ENCODE data around the gene USP24.

USP24 gene

DNA sequence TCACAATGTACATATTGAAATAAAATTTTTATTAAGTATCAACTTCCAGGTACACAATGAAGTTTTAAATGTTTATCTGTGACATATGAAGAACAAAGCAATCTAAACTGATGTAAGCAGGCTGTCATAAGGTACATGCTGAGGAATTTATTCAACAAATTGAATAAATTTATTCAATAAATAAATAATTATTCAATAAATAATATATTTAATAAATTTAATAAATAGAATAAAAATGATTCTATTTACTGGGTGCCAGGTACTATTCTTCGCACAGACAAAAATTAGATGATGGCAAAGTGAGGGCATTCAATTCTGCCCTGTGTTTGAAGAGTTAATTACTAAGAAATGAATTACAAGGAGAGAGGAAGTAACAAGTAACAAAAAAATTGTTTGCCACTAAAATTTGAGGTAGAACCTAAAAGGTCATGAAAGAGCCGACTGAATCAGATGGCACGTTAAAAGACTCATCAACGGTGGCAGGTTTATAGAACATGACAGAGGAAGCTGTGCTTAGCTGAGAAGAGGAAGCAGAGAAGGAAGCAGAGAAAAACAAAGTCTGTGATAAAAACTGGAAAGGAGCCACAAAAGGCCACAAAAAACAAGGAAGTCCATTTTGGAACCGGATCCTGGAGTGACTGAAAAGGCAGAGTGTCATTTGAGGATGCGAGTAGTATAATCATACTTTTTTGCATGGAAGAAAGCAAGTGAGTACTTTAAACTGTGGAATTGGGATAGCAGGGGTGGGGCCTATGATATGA lies 2.2 kb upstream of the USP24 start:
- Mint-ChIP-seq H3K4me1 (peaks cover 46% of the 10 kb centered on the region), H3K27me3 (no peaks in the 10 kb centered on the region), H3K9me3 (no peaks in the 10 kb centered on the region), H3K27ac (ENCODE audit: low read depth) (peak overlapping the region; percentile 99), H3K36me3 (ENCODE audit: insufficient read depth) (peaks cover 17% of the 10 kb centered on the region), H3K4me3 (peak overlapping the region; percentile 96)
- peak in 1 of 2 donors; percentile 25 for DNase-seq (ENCODE audit: low spot score in 2 of 2)
- peak; percentile 40 for ATAC-seq (replicated peaks; ENCODE audit: extremely low read depth, poor library complexity, severe bottlenecking)

GRCh38 chr1:55216096-55216495 lies 932 bp upstream of the USP24 start:
- H3K36me3 Mint-ChIP-seq (ENCODE audit: insufficient read depth), result peaks cover 17% of the 10 kb centered on the region
- H3K4me1 Mint-ChIP-seq, result peaks cover 59% of the 10 kb centered on the region
- H3K4me3 Mint-ChIP-seq, result peak overlapping the region; percentile 96
- ATAC-seq (replicated peaks; ENCODE audit: extremely low read depth, poor library complexity, severe bottlenecking) (no peak), DNase-seq (ENCODE audit: low spot score in 2 of 2) (no peak)
- H3K27me3 Mint-ChIP-seq, result no peaks in the 10 kb centered on the region
- peak overlapping the region; percentile 99 for H3K27ac Mint-ChIP-seq (ENCODE audit: low read depth)
- H3K9me3 Mint-ChIP-seq, result no peaks in the 10 kb centered on the region

DNA sequence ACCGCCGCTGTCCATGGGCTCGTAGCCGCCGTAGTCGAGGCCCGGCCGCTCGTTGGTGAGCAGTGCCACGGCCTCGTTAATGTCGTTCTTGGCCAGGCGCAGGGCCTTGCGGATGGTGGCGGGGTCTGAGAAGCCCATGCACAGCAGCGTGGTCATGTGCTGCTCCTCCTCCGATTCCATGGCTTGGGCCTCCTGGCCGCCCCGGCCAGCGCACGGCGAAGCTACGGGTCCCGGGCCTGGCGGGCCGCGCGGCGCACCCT lies 300 bp downstream of the USP24 start:
- Mint-ChIP-seq H3K27ac (ENCODE audit: low read depth) (peak overlapping the region; percentile 86), H3K27me3 (no peaks in the 10 kb centered on the region)

DNA sequence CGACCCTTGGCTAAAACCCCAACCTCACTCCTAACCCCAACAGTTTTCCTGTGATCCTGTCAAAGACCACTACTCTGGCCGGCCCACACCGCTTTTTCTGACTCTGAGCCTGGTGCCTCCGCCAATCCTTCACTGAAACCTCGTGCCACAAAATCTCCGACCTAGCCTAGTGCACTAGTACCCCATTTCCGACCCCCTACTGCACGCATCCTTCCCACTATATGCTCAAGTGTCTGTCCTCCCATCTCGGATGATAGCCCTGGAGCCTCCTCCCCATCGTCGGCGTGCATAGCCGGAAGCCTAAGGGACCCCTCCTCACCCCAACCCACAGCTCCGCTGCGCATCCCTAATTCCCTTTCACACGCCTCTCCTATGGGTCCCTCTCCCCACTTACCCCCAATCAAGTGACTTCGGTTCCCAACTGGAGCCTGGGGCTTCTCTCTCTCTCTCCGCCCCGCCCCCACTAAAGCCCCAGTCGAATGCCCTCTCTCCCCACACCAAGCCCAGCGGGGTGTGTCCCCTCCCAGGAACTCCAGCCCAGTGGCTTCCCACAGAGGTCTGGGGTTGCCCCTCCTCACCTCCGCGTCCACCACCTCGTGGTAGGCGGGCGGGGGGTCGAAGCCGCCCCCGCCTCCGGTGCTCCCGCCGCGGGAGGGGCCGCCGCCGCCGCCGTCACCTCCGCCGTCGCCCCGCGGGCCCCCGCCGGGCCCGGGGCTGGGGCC lies 791 bp downstream of the USP24 start:
- peak in 1 of 2 donors; percentile 10 for DNase-seq (ENCODE audit: low spot score in 2 of 2)
- H3K4me3 Mint-ChIP-seq, result peak overlapping the region; percentile 96
- H3K4me1 Mint-ChIP-seq, result peaks cover 76% of the 10 kb centered on the region
- no peaks in the 10 kb centered on the region for H3K9me3 Mint-ChIP-seq
- H3K36me3 Mint-ChIP-seq (ENCODE audit: insufficient read depth), result peaks cover 17% of the 10 kb centered on the region
- H3K27ac Mint-ChIP-seq (ENCODE audit: low read depth), result peak overlapping the region; percentile 86
- ATAC-seq (replicated peaks; ENCODE audit: extremely low read depth, poor library complexity, severe bottlenecking), result no peak
- H3K27me3 Mint-ChIP-seq, result no peaks in the 10 kb centered on the region

More for the DNA sequence above, 300 bp downstream of the USP24 start:
- H3K4me3 Mint-ChIP-seq, result peak overlapping the region; percentile 96
- H3K9me3 Mint-ChIP-seq, result no peaks in the 10 kb centered on the region
- H3K36me3 Mint-ChIP-seq (ENCODE audit: insufficient read depth), result peaks cover 17% of the 10 kb centered on the region
- peak; percentile 9 to 18 for DNase-seq (ENCODE audit: low spot score in 2 of 2)
- H3K4me1 Mint-ChIP-seq, result peaks cover 71% of the 10 kb centered on the region
- peak; percentile 8 for ATAC-seq (replicated peaks; ENCODE audit: extremely low read depth, poor library complexity, severe bottlenecking)

DNA sequence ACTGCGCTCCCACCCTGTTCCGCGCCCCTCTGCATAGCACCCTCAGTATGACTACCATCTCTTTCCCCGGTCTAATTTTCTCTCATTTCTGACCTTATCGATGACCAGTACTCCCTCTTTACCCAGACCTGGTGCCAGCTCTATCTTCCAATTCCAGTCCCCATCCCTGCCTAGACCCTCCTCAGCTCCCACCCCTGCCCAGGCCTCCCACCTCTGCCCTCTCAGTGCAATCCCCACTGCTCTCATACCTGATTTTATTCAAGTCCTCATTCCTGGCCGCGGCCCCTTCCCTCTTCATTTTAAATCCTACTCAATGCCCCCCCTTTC lies 1.3 kb downstream of the USP24 start:
- peaks cover 81% of the 10 kb centered on the region for H3K4me1 Mint-ChIP-seq
- peaks cover 19% of the 10 kb centered on the region for H3K36me3 Mint-ChIP-seq (ENCODE audit: insufficient read depth)
- peak overlapping the region; percentile 96 for H3K4me3 Mint-ChIP-seq
- peak overlapping the region; percentile 86 for H3K27ac Mint-ChIP-seq (ENCODE audit: low read depth)
- H3K27me3 Mint-ChIP-seq, result no peaks in the 10 kb centered on the region
- DNase-seq (ENCODE audit: low spot score in 2 of 2) (no peak), ATAC-seq (replicated peaks; ENCODE audit: extremely low read depth, poor library complexity, severe bottlenecking) (no peak)
- no peaks in the 10 kb centered on the region for H3K9me3 Mint-ChIP-seq

- ATAC-seq (replicated peaks; ENCODE audit: extremely low read depth, poor library complexity, severe bottlenecking), result peak; percentile 17
- peak overlapping the region; percentile 86 for H3K27ac Mint-ChIP-seq (ENCODE audit: low read depth)
Measured at GRCh38 chr1:55213151-55213884, 1.8 kb downstream of the USP24 start.

DNA sequence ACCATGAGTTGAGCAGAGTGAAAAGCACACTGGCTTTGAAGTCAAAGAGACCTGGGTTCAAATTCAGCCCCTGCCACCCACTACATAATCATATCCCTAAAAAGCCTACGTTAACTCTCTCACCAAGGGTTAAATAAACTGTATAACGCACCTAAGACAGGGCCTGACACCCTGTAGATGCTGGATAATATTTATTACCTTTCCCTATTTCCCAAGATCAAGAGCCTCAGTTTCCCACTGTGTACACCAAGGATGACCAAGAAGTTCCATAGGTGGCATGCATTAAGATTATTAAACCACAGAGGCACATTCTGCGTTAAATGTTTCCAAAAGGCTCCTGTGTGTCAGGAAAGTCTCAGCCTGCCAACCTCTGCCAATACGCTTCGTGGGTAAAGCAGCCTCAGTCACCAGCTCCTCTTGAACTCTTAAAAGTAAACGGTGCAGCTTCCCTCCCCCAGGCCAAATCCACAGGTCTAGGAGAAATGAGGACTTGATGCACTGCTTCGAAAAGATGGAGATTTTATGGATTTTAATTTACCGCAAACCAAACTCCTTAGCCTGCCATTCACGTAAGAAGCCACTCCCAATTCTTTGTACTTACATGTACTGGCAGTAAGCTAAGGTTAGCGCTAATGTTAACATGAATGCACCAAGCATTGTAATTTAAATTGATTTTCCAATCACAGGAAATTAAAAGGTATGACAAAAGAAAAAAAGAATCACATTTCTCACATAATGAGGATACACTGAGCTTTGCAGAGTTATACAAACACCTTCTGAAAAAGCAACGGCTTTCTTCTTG lies 2.6 kb downstream of the USP24 start:
- no peaks in the 10 kb centered on the region for H3K9me3 Mint-ChIP-seq
- no peak for ATAC-seq (replicated peaks; ENCODE audit: extremely low read depth, poor library complexity, severe bottlenecking)
- no peaks in the 10 kb centered on the region for H3K27me3 Mint-ChIP-seq
- peak overlapping the region; percentile 96 for H3K4me3 Mint-ChIP-seq
- H3K27ac Mint-ChIP-seq (ENCODE audit: low read depth), result peak overlapping the region; percentile 86
- peaks cover 72% of the 10 kb centered on the region for H3K4me1 Mint-ChIP-seq
- no peak for DNase-seq (ENCODE audit: low spot score in 2 of 2)
- H3K36me3 Mint-ChIP-seq (ENCODE audit: insufficient read depth), result peaks cover 22% of the 10 kb centered on the region

More at GRCh38 chr1:55213151-55213884, 1.8 kb downstream of the USP24 start:
- Mint-ChIP-seq H3K27me3 (no peaks in the 10 kb centered on the region), H3K36me3 (ENCODE audit: insufficient read depth) (peaks cover 19% of the 10 kb centered on the region), H3K4me1 (peaks cover 79% of the 10 kb centered on the region), H3K9me3 (no peaks in the 10 kb centered on the region), H3K4me3 (peak overlapping the region; percentile 96)
- DNase-seq (ENCODE audit: low spot score in 2 of 2), result no peak

DNA sequence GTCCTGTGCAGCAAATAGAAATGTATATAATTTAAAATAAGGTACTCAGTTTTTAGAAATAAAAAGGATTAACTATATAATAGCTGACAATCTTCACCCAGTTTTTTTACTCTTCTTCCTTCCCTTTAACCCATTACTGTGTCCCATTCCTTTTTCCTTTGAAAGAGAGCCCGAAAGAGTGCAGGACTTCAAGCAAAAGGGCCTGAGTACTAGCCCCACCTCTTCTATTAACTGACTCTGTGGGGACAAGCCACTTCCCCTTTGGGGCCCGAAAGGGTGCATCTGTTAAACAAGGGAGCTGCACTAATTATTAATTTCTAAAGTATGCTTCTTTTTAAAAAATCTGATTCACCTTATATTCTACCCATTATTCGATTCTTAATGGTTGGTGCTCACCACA lies 3.3 kb downstream of the USP24 start:
- no peaks in the 10 kb centered on the region for H3K27me3 Mint-ChIP-seq
- H3K27ac Mint-ChIP-seq (ENCODE audit: low read depth), result peak overlapping the region; percentile 86
- ATAC-seq (replicated peaks; ENCODE audit: extremely low read depth, poor library complexity, severe bottlenecking), result no peak

DNA sequence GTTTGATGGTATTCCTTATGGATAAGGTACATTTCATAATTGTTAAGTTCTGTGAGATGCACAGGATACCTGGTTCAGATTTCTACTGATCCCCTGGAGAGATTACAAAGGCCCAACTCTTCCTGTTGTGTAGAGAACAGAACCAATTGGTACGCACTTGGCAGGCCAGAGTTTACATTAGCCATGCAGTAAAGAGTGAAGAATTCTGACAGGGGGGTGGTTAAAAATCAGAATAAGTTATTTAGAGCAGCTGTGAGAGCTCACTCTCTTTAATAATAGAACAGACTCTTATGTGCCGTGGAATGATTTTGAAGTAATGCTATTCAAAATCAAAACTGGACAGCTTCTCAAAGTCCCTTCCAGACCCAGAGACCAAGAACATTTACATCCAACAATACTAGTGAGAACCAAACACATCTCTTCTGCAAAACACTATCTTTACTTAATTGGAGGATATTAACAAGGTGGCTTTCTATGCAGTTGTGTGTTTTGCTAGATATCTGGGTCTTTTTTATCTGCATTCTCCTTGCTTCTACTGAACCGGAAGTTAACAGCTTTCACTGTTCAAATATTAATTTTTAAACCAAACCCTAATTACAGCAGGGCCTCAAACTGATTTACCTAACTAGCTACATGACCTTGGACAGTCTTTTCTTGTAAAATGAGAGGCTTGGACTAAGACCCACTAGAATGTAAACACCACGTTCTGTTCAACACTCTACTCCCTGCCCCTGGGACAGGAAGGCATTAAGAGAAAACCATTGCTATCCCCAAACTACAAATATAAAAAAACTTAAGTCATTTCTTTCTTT lies 4.0 kb downstream of the USP24 start:
- Mint-ChIP-seq H3K27me3 (no peaks in the 10 kb centered on the region), H3K36me3 (ENCODE audit: insufficient read depth) (peaks cover 17% of the 10 kb centered on the region), H3K27ac (ENCODE audit: low read depth) (peak overlapping the region; percentile 86), H3K4me1 (peaks cover 71% of the 10 kb centered on the region), H3K4me3 (peak overlapping the region; percentile 96), H3K9me3 (no peaks in the 10 kb centered on the region)
- ATAC-seq (replicated peaks; ENCODE audit: extremely low read depth, poor library complexity, severe bottlenecking) (no peak), DNase-seq (ENCODE audit: low spot score in 2 of 2) (no peak)

More for the DNA sequence above, 3.3 kb downstream of the USP24 start:
- no peak for DNase-seq (ENCODE audit: low spot score in 2 of 2)
- H3K4me3 Mint-ChIP-seq, result peak overlapping the region; percentile 96
- peaks cover 21% of the 10 kb centered on the region for H3K36me3 Mint-ChIP-seq (ENCODE audit: insufficient read depth)
- H3K9me3 Mint-ChIP-seq, result no peaks in the 10 kb centered on the region
- peaks cover 71% of the 10 kb centered on the region for H3K4me1 Mint-ChIP-seq

- Mint-ChIP-seq H3K9me3 (no peaks in the 10 kb centered on the region), H3K27me3 (no peaks in the 10 kb centered on the region), H3K27ac (ENCODE audit: low read depth) (peak overlapping the region; percentile 52), H3K4me1 (peaks cover 76% of the 10 kb centered on the region), H3K36me3 (ENCODE audit: insufficient read depth) (peaks cover 12% of the 10 kb centered on the region), H3K4me3 (peak overlapping the region; percentile 48)
- ATAC-seq (replicated peaks; ENCODE audit: extremely low read depth, poor library complexity, severe bottlenecking) (peak; percentile 20), DNase-seq (ENCODE audit: low spot score in 2 of 2) (no peak)
Measured at GRCh38 chr1:55209247-55209646, 5.9 kb downstream of the USP24 start.

DNA sequence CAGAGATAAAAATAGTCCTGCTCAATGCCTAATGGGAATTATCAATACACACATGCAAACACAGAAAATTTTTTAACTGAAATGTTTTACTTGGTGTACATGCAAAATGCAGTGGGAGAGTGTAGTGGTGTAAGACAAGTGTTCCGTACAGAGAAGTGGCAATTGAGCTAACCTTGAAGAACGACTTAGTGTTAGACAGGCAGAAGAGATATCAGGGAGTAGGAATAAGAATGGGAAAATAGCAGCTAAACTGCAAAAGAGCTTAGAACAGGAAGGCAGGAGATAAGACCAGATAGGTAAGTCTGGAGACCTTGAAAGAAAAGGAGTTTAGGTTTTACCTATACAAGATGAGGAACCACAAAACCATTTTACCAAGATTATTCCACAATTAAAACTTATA lies 9.0 kb downstream of the USP24 start:
- Mint-ChIP-seq H3K36me3 (ENCODE audit: insufficient read depth) (peaks cover 10% of the 10 kb centered on the region), H3K4me3 (no peak overlapping the region), H3K27me3 (no peaks in the 10 kb centered on the region), H3K4me1 (peaks cover 71% of the 10 kb centered on the region), H3K27ac (ENCODE audit: low read depth) (no peak overlapping the region), H3K9me3 (no peaks in the 10 kb centered on the region)
- DNase-seq (ENCODE audit: low spot score in 2 of 2), result no peak
- no peak for ATAC-seq (replicated peaks; ENCODE audit: extremely low read depth, poor library complexity, severe bottlenecking)

Data from central memory CD8-positive, alpha-beta T cell (primary cell).